HG03060 (cell line): Measurements from ENCODE around the gene TLCD1.

Experiments
- ATAC-seq: cut with Tn5 transposase; IDR thresholded peaks from one replicate; pipeline ENCODE4 v1.9.1; 2021; ENCODE audit warnings: low read depth, moderate number of reproducible peaks; ENCODE audit not compliant: unreplicated experiment

Gene TLCD1

GRCh38 chr17:28693869-28694268 is 32.2 kb downstream of the TLCD1 start:
- ATAC-seq = no peak

GRCh38 chr17:28689011-28689410 is 37.0 kb downstream of the TLCD1 start:
- ATAC-seq = no peak

GRCh38 chr17:28688481-28688880 is 37.6 kb downstream of the TLCD1 start:
- no peak for ATAC-seq

- no peak for ATAC-seq
These were observed 39.7 kb downstream of the TLCD1 start for GRCh38 chr17:28686296-28686695.

- no peak for ATAC-seq
These were observed 40.7 kb downstream of the TLCD1 start for GRCh38 chr17:28685366-28685765.

GRCh38 chr17:28684963-28685362 is 41.1 kb downstream of the TLCD1 start:
- ATAC-seq = no peak

GRCh38 chr17:28682655-28683054 is 43.4 kb downstream of the TLCD1 start:
- ATAC-seq = no peak

GRCh38 chr17:28675980-28676379 is 50.1 kb downstream of the TLCD1 start:
- no peak for ATAC-seq

GRCh38 chr17:28675490-28675889 is 50.5 kb downstream of the TLCD1 start:
- no peak for ATAC-seq
